Activated CD8-positive, alpha-beta memory T cell treated with anti-CD3 and anti-CD28 coated beads for 4 hours (primary cell): ENCODE data around the gene NEDD4L.

ENCODE experiments used
- DNase-seq, 2 donors: peaks; one replicate each; pipeline ENCODE4 v3.0.0-alpha.2; 2020; ENCODE audit warnings: low read depth in 2 of 2

NEDD4L gene

GRCh38 chr18:58347135-58347534, 303.1 kb downstream of the NEDD4L start:
- DNase-seq = no peak

GRCh38 chr18:58348517-58348916, 304.5 kb downstream of the NEDD4L start:
- DNase-seq = no peak

- DNase-seq = no peak
Measured at GRCh38 chr18:58348951-58349350, 304.9 kb downstream of the NEDD4L start.

GRCh38 chr18:58349650-58350049, 305.6 kb downstream of the NEDD4L start:
- DNase-seq = no peak

DNA sequence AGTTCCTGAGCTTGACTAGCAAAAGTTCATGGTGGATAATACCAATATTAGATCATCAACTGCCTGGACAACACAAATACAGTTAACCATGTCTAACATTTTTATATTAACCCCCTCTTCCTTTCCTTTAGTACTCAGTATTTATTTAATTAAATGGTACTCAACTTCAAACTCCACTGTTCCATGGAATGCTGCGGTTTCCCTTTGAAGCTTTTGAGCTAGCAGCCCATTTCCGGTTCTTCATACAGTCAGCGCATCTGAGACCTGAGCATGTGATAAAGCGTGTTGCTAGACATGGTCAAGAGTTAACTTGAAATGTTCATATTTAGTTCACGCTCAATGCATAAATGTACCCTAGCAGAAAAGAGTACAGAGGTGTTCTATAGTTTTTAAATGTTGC, 306.5 kb downstream of the NEDD4L start:
- DNase-seq = no peak

GRCh38 chr18:58351776-58352175, 307.8 kb downstream of the NEDD4L start:
- DNase-seq = no peak

DNA sequence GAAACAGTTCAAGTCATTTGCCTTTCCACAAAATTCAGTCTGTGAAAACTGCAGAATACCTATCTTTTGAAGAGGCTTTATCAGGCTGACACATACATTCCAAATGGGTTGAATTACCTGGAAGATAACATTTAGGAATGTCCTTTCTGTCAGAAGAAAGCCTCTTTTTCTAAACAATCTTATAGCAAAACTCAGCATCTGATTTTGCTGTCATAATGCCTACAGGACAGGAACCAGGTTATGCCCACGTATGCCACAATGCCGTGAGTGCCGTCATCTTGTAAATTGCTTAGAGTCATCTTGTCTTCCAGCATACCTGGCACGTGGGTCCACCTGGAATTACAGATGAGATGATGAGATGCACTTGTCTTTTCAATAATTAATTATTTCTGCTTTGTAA, 309.6 kb downstream of the NEDD4L start:
- DNase-seq = no peak

- DNase-seq = no peak
Measured at GRCh38 chr18:58354051-58354450, 310.0 kb downstream of the NEDD4L start.

DNA sequence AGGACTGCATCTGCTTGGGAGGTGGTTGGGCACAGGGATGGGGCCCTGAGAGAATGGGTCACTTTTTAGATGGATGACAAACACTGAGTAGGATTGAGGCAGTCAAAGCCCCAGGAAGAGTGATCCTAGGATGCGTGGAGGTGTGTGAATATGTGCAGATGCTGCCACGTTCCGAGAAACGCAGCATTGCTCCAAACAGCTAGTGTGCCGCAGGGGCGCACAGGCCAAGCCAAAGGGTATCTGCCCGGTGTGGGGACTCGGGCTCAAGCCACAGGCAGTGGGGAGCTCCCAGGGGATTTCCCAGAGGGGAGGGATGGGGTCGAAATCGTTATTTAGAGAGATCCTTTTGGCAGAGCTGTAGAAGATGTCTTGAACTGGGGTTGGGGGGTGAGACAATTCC, 310.8 kb downstream of the NEDD4L start:
- DNase-seq = no peak

GRCh38 chr18:58355243-58355642, 311.2 kb downstream of the NEDD4L start:
- DNase-seq = no peak

DNA sequence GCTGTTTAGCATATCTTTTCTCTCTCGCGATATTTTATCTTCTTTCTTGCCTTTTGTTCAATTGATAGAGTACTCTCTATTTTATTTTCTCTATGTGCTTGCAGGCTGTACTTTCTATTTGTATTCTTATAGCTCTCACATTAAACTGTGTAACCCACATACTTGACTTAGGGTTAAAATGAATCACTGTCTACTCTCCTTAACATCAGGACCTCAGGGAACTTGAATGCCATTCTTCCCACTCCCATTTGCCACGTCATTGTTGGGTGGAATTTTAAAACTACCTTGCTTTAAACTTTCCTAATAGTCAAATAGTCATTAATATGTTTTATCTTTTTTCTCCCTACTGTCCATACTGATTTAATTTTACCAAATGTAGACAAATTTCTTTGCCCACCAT, 315.2 kb downstream of the NEDD4L start:
- DNase-seq = no peak

GRCh38 chr18:58359620-58360019, 315.6 kb downstream of the NEDD4L start:
- no peak for DNase-seq

GRCh38 chr18:58360324-58360723, 316.3 kb downstream of the NEDD4L start:
- no peak for DNase-seq

DNA sequence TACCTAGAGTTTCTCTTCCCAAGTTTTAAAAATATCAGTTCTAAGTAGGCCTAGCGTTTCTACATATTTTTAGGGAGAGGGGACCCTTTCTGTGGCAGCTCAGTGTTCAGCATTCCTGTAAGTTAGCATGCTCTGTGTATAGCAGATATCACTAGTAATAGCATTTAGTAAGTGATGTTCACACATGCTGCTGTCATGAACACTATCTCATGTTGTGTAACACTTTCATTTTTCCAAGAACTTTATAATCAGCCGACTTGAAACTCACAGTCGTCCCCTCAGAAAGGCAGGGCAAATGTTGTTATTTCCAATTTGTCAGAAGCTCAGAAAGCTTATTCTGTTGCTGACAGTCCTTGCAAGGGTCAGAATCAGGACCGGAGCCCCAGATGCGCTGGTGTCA, 317.2 kb downstream of the NEDD4L start:
- no peak for DNase-seq

DNA sequence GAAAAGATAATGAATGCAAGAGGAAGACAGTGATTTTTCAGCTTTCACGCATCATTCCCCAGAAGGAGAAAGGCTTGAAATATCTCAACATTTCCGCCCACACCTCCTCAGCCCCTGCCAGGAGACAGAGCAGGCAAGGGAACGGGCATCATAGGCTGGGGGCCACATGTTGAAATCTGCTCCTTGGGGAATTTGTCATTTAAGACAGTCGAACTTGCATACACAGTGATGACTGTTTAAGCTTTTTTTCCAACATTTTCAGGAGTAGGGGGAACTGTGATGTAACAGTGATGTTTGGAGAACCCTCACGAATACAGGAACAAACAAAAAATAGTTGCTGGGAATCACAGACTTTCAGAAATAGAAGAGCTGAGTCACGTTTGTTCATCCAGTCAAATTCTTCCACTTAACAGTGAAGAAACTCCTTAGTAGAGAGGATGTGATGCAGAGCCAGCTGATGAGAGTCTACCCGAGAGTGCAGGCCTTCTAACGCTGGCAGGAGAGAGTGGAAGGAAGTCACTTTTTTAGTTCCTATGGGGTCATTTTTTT, 318.1 kb downstream of the NEDD4L start:
- DNase-seq = no peak

DNA sequence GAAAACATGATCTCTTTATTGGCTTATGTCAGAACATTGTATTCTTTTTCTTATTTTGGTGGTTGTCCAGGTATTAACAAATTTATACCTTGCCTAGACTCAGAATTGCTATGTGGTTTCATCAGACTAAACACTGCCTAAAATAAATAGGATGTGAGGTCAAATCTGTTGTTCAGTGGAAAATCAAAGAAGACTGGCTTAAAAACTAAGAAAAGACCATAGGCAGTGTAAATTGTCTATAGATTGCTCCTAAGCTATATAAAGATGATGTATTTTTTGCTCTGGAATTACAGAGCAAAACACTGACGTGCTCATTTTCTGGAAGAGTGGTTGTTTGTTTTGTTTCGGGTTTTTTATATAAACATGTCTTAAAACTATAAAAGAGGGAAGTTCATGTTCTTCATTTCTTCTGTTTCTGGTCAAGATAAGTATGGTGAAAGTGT, 318.8 kb downstream of the NEDD4L start:
- DNase-seq = no peak

- no peak for DNase-seq
Measured at GRCh38 chr18:58363767-58364540, 319.9 kb downstream of the NEDD4L start.

GRCh38 chr18:58364876-58365528, 321.0 kb downstream of the NEDD4L start:
- DNase-seq = no peak

- DNase-seq = no peak
Measured at GRCh38 chr18:58367425-58368140, 323.6 kb downstream of the NEDD4L start.

- no peak for DNase-seq
Measured at GRCh38 chr18:58369616-58370015, 325.6 kb downstream of the NEDD4L start.

GRCh38 chr18:58370038-58370580, 326.1 kb downstream of the NEDD4L start:
- no peak for DNase-seq

GRCh38 chr18:58370612-58371011, 326.6 kb downstream of the NEDD4L start:
- no peak for DNase-seq
